ENCODE data around the gene DOK6.
A peak's percentile ranks its signal among the peaks of the same experiment; 100 is the strongest.
"Not testable (repeated sequence)": the region's sequence is repeated elsewhere in the genome, so short reads cannot be mapped to it uniquely, and the experiment has no call there.

DOK6 gene

DNA sequence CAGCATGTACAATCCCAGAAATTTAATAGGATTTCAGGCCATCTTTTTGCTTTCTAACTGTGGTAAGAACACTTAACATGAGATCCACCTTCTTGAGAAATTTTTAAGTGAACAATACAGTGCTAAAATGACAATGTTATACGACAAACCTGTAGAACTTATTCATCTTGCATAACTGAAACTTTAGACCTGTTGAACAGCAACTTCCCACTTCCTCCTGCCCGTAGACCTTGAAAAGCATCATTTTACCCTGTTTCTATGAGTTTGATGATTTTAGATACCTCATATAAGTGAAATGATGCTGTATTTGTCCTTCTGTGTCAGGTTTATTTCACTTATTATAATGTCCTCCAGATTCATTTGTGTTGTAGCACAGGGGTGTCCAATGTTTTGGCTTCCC is 418.8 kb downstream of the DOK6 start:
- DNase-seq = no peak

DNA sequence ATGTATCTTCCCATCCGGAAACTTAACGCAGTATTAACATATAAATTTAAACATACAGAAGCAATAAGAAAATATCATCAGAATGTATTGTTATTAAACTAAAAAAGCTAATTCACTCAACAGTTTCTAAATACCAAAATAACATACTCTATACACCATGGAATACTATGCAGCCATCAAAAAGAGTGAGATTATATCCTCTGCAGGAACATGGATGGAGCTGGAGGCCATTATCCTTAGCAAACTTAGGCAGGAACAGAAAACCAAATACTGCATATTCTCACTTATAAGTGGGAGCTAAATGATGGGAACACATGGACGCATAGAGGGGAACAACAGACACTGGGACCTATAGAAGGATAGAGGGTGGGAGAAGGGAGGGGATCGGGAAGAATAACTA is 419.9 kb downstream of the DOK6 start:
- DNase-seq = no peak

DNA sequence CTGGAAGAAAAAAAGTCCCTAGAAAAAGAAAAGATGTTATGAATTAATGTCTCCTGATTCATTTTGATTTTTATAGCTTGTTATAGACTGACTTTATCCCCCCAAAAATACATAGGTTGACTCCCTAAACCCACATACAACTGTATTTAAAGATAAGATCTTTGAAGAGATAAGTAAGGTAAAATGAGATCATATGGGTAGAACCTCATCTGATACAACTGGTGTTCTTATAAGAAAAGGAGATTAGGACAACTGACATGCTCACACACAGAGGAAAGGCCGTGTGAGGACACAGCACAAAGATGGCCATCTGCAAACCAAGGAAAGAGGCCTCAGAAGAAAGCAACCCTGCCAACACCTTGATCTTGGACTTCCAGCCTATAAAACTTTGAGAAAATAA is 429.5 kb downstream of the DOK6 start:
- DNase-seq = no peak

DNA sequence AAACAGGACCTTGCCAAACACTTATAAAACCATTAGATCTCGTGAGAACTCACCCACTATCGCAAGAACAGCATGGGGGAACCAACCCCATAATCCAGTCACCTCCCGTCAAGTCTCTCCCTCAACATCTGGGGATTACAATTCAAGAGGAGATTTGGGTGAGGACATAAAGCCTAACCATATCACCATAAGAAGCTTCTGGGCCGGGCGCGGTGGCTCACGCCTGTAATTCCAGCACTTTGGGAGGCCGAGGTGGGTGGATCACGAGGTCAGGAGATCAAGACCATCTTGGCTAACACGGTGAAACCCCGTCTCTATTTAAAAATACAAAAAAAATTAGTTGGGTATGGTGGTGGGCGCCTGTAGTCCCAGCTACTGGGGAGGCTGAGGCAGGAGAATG is 434.3 kb downstream of the DOK6 start:
- not testable (repeated sequence) for DNase-seq

DNA sequence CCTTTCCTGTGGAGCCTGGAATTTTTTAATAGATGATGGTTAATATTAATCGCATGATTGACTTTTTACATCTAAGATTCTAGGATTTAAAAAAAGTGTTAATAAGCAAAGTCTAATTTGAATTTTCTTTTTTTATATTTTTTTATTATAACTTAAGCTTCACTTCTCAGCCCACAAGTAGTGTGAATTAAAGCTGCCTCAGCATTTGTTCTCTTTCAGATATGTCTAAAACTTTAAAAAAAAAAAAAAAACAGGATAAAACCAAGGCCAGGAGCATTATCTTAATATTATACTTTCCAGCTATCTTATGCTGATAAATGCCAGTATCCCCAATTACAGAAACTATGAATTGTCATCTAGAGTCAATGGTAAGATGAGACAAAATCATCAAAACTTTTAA is 437.3 kb downstream of the DOK6 start:
- no peak for DNase-seq

DNA sequence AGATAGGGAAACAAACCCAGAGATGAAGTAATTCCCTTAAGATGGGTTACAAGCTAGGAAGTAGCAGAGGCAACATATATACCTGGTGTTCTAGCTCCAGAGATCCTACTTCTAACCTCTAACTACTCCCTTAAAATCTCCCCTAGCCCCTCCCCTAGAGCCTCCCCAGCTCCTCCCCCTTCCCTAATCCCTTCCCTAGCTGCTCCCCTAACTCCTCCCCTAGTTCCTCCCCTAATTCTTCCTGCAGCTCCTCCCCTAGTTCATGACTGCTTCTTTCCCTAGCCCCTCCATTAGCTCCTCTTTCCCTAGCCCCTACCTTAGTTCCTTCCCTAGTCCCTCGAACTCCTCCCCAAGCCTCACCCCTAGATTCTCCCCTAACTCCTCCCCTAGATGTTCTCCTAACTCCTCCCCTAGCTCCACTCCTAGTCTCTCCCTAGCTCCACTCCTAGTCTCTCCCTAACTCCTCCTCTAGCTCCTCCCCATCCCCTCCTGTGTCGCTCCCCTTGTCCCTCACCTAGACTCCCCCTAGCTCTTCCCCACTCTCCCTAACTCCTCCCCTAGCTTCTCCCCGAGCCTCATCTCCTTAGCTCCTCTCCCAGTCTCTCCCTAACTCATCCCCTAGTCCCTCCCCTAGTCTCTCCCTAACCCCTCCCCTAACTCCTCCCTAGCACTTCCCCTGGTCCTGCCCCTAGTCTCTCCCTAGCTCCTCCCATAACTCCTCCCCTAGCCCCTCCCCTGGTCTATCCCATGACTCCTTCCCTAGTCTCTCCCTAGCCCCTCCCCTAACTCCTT is 438.1 kb downstream of the DOK6 start:
- DNase-seq = no peak

DNA sequence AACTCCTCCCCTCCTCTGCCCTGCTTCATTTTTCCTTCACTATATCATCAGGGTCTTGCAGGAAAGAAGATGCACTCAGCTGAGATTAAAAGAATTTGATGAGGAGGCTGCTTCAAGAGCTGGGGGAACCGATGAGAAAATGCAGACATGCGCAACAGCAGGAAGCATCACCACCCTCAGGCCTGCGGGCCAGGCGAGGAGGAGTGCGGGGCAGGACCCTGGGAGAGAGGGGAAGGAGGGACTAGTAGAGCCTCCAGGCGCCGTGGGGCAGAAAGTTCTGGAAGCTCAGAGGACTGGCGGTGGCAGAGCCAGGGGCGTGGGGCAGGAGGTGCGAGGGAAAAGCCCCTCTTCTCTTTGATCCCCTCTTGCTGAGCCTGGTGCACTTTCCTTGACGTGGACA is 438.8 kb downstream of the DOK6 start:
- DNase-seq = no peak

DNA sequence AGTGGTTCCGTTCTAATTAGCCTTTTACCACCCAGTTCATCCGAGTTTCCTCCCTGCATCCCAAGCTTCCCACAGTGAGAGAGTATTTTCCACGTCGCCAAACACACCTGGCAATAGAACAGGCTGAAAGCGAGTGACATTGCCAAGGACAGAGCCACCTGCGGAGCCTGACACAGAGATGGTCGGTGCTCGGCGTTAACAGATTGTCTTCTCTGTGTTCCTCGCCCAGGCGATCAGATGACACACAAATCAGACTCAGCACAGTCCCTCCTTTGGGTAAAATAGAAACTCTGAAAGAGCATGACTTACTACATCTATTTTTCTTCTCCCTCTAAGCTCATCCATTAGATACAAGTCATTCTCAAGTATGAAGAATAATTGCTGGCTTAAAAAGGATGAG is 439.3 kb downstream of the DOK6 start:
- no peak for DNase-seq

DNA sequence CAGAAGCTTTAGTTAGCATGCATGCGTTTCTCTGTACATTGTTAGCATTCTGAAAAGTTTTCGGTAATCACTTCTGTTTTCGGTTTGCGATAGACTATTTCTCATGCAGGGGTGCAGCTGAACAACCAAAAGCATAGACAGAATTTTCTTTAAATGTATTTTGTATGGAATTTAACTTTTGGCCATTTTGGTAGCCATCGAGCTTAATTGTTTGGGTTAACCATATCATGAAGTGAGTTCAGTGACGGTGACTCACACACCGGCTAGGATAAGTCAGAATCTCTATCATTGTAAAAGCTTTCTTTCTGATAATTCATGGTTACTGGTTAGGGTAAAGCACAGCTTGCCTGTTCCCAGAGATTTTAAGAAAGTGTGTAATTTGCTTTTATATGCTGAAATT is 439.8 kb downstream of the DOK6 start:
- no peak for DNase-seq

DNA sequence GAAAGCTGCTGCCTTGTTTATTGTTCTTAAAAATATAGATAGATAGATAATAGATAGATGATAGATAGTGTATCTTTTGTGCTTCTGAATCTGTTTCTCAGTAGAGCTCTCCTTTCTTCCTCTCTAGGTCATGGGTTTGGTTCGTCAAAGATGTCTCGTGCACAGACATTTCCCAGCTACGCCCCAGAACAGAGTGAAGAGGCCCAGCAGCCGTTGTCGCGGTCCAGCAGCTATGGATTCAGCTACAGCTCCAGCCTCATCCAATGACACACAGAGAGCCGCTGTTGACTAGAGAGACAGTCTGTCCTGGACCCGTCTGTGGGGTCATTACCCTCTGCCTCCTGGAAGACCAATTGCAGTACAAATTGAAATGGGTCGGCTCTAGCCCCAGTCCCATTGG is 440.4 kb downstream of the DOK6 start:
- DNase-seq = no peak

DNA sequence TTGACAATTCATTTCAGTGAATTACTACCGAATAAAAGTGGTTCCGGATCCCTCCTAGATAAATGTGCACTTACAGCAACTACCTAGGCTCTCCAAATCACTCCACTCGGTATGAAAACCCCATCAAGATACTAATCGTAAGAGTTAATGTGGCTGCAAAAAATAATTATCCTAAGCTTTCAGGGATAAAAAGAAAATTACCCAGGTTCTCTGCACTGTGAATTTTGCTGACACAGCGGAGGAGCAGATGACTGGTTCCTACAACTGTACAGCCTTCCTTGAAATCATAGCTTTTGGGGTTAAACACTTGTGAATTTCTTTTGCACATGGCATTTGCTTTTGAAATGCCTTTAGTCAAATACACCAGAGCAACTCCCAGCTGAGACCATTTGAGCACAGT is 442.3 kb downstream of the DOK6 start:
- DNase-seq = no peak

DNA sequence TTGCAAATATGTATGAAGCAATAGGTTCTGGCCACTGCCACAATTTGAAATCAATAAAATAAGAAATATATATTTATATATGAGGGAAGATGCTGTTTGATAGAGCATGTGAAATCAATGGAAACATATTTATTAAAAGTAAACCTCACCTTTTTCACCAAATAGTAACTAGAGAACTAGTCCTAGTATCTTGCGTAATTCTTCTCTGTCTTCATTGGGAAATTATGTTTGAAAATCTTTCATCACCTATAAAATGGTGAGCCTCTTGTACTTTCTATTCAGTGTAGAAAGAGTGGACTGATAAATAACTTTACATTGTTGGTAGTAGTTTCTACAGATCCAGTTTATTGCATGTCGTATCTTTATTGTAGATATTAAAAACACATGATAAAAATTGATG is 444.0 kb downstream of the DOK6 start:
- no peak for DNase-seq

DNA sequence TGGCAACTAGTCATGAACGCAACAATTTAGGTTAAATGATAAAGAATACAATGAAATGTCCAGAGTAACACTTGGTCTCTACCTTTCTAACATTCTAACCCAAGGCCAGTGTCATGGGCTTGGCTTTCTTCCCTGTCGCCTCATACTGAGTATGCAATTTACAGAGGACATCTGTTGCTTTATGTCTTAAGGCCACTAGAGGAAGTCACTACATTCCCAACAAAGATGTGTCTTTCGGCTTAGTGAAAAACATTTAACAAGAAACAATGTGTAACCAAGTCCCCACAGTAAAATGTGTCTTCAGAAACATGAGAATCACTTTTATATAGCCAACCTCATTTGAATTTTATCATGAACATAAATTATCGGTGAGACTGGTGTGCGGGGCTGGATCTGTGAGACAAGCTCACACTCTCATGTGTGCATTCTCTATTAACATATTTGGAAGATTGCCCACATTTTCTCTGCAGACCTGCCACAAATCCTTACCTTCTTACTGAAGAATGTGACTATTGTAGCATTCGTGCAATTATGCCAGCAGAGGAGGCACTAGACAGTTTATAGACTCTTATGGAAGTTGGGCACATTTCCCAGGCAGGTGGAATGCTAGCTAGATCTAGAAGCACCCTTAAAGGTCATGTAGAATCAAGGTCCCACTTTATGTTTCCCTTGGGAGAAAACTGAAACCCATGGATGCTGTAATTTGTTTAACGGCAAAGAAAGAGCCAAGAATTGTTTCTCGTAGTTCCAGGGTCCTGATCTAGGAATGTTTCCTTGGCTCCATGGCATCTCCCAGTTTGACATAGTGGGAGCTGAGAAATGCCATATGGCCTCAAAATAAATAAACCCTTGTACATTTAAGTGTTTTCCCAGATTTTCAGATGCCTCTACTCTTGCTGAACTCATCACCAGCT is 445.2 kb downstream of the DOK6 start:
- DNase-seq = no peak

DNA sequence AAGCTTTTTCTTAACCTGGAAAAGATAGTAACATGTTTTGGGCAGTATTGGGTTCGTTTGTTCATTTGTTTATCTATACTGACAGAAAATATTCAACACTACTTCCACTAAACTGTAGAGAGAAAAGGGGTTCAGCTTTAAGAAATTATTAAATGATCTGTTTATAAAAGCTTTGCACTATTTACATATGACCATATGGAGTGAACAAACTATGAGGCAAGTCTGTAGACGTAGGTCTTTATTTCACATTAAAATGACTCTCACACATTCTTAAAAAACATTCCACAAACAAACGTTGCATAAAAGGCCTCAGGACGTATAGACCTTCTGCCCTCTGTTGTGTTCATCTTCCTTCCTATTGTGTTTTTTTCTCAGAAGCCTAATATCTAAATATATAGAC is 452.4 kb downstream of the DOK6 start:
- DNase-seq = no peak

DNA sequence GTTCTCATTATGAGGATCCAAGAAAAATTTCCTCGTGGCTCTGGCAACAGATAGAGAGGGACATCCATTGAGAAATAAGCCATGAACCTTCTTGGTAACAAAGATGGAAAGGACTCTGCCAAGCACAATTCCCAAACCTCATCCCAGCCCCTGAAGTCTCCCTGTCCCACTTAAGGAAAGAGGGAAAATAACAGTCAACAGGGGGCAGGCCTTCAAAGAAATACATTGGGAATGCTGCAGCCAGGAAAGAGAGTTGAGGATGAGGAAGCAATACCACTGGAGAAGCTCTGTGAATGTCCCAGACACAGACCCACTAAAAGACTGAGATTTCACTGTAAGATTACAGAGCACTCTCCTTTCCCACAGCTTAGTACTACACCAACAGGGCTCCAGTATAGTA is 453.8 kb downstream of the DOK6 start:
- DNase-seq = no peak

DNA sequence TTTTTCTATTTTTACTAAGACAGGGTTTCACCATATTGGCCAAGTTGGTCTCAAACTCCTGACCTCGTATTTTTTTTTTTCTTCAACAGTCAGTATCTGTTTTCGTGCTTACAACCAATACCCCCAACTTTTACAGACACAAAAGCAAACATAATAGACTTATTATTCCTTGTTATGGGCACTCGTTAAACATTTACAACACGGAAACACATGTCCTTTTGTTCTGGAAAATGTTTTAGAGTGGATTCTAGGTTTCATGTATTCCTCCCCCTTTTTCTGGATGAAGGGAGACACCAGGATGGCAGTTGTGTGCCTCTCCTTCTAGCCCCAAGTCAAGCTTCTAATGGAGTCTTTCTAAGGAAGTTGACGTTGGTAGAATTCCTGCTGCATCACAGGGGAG is 458.2 kb downstream of the DOK6 start:
- no peak for DNase-seq

DNA sequence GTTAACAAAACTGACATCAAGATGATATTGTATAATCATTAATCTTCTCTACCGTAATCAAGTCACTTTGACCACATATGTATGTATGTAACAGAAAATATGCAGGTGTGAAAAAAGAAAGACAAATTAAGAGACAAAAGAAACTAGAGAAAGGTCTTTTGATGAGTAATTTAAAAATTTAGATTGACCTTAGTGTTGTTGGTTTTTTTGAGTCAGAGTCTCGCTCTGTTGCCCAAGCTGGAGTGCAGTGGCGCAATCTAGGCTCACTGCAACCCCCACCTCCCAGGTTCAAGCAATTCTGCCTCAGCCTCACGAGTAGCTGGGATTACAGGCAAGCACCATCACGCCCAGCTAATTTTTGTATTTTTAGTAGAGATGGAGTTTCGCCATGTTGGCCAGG is 464.1 kb downstream of the DOK6 start:
- DNase-seq = not testable (repeated sequence)

DNA sequence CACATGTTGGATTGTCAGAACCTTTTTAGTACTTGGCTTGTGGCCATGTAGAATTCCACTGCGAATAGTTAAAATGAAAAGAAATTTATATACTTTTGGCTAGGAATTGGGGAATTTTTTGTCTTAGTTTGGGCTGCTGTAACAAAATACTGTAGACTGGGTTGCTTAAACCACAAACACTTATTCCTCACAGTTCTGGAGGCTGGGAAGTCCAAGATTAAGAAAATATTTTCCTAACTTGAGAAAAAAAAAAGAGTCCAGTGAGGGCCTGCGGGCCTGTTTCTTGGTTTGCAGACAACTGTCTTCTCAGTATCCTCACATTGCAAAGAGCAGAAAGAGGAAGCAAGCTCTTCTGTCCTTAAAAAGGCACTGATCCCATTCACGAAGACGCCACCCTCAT is 465.1 kb downstream of the DOK6 start:
- DNase-seq = no peak

DNA sequence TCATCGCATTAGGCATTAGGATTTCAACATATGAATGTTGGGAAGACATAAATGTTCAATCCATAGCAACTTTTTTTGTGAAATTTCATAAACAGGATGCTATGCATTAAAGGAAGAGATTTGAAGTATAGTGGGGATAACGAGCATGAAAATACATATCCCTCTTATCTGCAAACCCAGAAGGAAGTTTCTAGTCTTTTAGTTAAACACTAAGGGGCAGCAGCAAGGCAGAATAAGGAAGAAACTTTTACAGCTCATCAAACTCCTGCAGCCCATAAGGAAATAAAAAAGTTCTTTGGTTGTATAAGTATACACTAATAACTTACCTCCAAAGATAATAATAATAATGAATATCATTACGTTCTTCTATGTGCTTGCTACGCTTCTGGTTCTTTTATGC is 465.5 kb downstream of the DOK6 start:
- DNase-seq = no peak

DNA sequence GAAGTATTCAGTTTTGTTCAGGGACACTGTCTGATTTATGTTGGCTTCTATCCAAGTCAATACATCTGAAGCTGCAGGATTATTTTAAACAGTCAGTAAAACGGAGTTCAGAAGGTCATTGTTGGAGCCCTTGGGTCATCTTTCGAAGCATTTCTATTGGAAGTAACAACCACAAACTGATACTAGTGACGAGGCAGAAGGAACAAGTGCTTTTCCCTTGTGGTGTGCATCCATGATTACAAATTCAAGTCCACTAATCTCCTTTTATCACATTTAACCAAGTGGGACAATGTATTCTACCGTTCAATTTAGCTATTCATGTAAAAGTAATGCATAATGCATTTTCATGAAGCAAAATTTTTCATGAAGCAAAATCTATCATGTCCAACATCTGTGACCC is 470.0 kb downstream of the DOK6 start:
- DNase-seq = peak; percentile 6

DNA sequence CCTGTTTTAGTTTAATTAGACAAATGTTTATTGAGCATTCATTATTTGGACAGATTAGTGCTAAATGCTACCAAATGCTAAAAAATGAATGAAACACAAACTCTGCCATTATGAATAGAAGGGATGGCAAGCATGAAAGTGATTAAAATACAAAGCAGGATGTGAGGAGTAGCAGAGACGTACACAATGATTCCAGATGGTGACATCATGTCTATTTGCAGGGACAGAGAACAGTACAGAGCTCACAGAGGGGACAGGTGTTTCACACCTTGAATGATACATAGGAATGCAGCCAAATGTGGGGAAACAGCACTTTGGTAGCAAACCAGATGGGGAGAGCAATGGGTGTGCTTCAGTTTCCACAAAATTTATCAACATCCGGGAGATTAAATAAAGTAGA is 470.7 kb downstream of the DOK6 start:
- DNase-seq = no peak

DNA sequence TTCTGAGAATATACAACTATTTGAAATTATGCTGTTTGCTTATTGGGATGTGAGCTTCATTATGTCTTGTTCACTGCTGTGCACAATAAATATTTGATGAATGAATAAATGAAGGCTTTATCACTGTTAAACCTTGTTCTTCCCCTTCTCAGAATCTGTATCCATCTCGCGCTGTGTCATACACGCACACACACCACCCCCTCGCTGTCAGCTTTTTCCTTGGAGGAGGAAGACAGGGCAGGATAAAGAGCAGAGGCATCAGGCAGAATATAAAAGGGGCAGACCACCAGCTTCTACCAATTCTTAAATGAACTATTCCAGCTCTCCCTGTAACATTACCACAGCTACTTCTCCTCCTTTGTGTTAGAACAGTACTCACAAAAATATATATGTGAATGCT is 472.0 kb downstream of the DOK6 start:
- no peak for DNase-seq

DNA sequence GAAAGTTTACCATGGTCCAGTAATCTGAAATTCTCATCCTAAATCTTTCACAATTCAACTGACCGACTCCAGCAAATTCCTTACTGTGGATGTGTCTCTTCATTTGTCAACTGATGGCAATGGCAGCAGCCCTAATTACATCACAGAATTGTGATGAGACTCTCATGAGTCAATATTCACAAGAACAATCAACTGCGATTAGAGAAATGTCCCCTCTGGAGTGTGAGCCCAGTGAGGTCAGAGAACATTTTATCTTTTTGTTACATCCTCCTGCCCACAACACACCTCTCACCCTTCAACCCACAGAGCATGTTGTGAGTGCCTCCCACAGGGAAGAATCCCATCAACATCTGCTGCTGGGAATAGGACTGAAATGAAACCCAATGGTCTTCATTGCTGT is 473.4 kb downstream of the DOK6 start:
- DNase-seq = peak; percentile 16

DNA sequence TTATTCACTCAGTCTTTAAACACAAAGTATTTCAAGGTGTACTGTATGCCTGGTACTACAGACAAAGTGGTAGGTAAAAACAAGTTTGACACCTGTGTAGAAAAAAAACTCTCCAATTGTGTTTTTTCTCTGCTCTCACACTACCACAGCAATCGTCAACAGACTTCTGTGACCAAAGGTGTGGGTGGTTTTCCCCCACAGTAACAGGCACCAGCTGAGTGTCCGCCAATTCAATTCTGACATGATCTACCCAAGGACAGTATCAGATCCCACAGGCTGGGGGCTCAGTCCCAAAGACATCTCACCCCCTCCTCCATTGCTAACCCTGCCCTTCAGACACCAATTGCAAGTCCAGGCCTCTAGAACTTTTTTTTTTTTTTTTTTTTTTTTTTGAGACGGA is 475.8 kb downstream of the DOK6 start:
- no peak for DNase-seq
